GM12878 (cell line): Measurements from ENCODE around the gene P4HA2. TPM values are rescaled to one million over a fixed set of nuclear protein-coding genes. Genes with fewer than 3 reads are reported as not detected.

Experiments used
- ATAC-seq: fragments of 200-7000 bp; cut with Tn5 transposase; 3 replicates; pipeline ENCODE4 v1.9.1; 2020; ENCODE audit warnings: mild to moderate bottlenecking, moderate library complexity
- BruUV-seq: library from RNA; stranded (reverse); fragments of 400-500 nt; replicated peaks from 2 replicates; lab custom pipeline; 2021; lab: Mats Ljungman, UMichigan
- CTCF ChIA-PET: fragments of 300-600 bp; sonication (Branson Sonifier 250); formaldehyde crosslinking; extraction: SDS; loops from one replicate; lab custom pipeline; 2021; ENCODE audit warnings: inconsistent platforms; lab: Yijun Ruan, JAX
- POLR2A ChIA-PET: fragments of 350-600 bp; formaldehyde crosslinking; extraction: SDS; loops from one replicate; lab custom pipeline; 2021; ENCODE audit warnings: inconsistent platforms; lab: Charles Lee
- RAD21 ChIA-PET: fragments of 300-600 bp; sonication (Branson Sonifier 250); formaldehyde crosslinking; loops from one replicate; lab custom pipeline; 2023; ENCODE audit warnings: antibody characterized with exemption; ENCODE audit not compliant: unreplicated experiment; lab: Charles Lee
- SMC1A ChIA-PET: fragments of 300-600 bp; sonication (Branson Sonifier 250); formaldehyde crosslinking; loops from one replicate; lab custom pipeline; 2023; ENCODE audit not compliant: unreplicated experiment, uncharacterized antibody; lab: Charles Lee
- DNase-seq: peaks from one replicate; pipeline ENCODE4 v3.0.0-alpha.2; 2011; ENCODE audit warnings: low read depth, low spot score
- FAIRE-seq: peaks from 3 replicates; lab custom pipeline; 2011; peaks lifted over from hg19 to GRCh38; lab: Jason Lieb, UNC
- H2AFZ ChIP-seq: 2 replicates; pipeline ENCODE4 v1.6.0; 2011; ENCODE audit warnings: low read depth, low read length, control low read depth; ENCODE audit not compliant: control insufficient read depth
- H3K27ac ChIP-seq: 2 replicates; pipeline ENCODE4 v1.5.1; 2011; ENCODE audit warnings: control low read depth; ENCODE audit not compliant: control insufficient read depth, insufficient read depth
- H3K27me3 ChIP-seq, 2 experiments: replicated peaks in 1 of 2; 2 replicates each; pipeline versions ENCODE4 v1.6.0 to v1.6.1; 2011; ENCODE audit warnings: low read length in 1 of 2; ENCODE audit not compliant: control insufficient read depth in 2 of 2, insufficient read depth in 2 of 2
- H3K36me3 ChIP-seq, 2 experiments: 2 replicates each; pipeline ENCODE4 v1.5.1; 2011; ENCODE audit warnings: low read length in 1 of 2; ENCODE audit not compliant: control insufficient read depth in 2 of 2, insufficient read depth in 2 of 2
- H3K4me1 ChIP-seq: 2 replicates; pipeline ENCODE4 v1.6.1; 2011; ENCODE audit warnings: mild to moderate bottlenecking, low read length, moderate library complexity, mixed read lengths; ENCODE audit not compliant: control insufficient read depth, insufficient read depth
- H3K4me2 ChIP-seq: 2 replicates; pipeline ENCODE4 v1.6.0; 2011; ENCODE audit warnings: control low read depth; ENCODE audit not compliant: control insufficient read depth, insufficient read depth
- H3K4me3 ChIP-seq: fragments of 200-600 bp; sonication (generic); 2 replicates; pipeline ENCODE4 v1.5.1; 2016
- H3K79me2 ChIP-seq: 2 replicates; pipeline ENCODE4 v1.6.0; 2011; ENCODE audit warnings: low read length; ENCODE audit not compliant: control insufficient read depth, insufficient read depth
- H3K9ac ChIP-seq: 2 replicates; pipeline ENCODE4 v1.8.0; 2011; ENCODE audit warnings: low read length, control low read depth, mixed read lengths; ENCODE audit not compliant: control insufficient read depth, insufficient read depth
- H3K9me3 ChIP-seq: replicated peaks from 3 replicates; pipeline ENCODE4 v1.5.1; 2011; ENCODE audit warnings: mild to moderate bottlenecking, low read length; ENCODE audit not compliant: control insufficient read depth, insufficient read depth
- H4K20me1 ChIP-seq: 2 replicates; pipeline ENCODE4 v1.6.0; 2011; ENCODE audit not compliant: control insufficient read depth, insufficient read depth
- BMI1 ChIP-seq: fragments of 450-650 bp; IDR thresholded peaks from 2 replicates; pipeline ENCODE4 v1.6.1; 2016; ENCODE audit warnings: mild to moderate bottlenecking, moderate library complexity, borderline replicate concordance
- JUNB ChIP-seq: IDR thresholded peaks from 2 replicates; pipeline ENCODE4 v1.6.1; 2016; ENCODE audit warnings: antibody characterized with exemption, mild to moderate bottlenecking
- POLR2AphosphoS5 ChIP-seq: IDR thresholded peaks from 2 replicates; pipeline ENCODE4 v1.6.1; 2011; ENCODE audit warnings: mild to moderate bottlenecking, low read length, inconsistent platforms
- SIN3A ChIP-seq: IDR thresholded peaks from 2 replicates; pipeline ENCODE4 v1.6.1; 2012; ENCODE audit warnings: low read depth, low read length, improper control_type of control experiment
- TBL1XR1 ChIP-seq: IDR thresholded peaks from 2 replicates; pipeline ENCODE4 v1.6.1; 2012; ENCODE audit warnings: low read depth, low read length, improper control_type of control experiment
- TCF12 ChIP-seq: IDR thresholded peaks from 2 replicates; pipeline ENCODE4 v1.6.1; 2011; ENCODE audit warnings: low read depth, mild to moderate bottlenecking, low read length
- ZNF592 ChIP-seq: fragments of 450-650 bp; IDR thresholded peaks from 2 replicates; pipeline ENCODE4 v1.6.1; 2017; ENCODE audit warnings: mild to moderate bottlenecking, moderate library complexity
- ZZZ3 ChIP-seq: IDR thresholded peaks from 2 replicates; pipeline ENCODE4 v1.6.1; 2011; ENCODE audit warnings: low read depth; ENCODE audit not compliant: control insufficient read depth, insufficient read length
- WGBS: methylation state at CpG from one replicate; pipeline ENCODE4 v1.1.6; 2016; ENCODE audit warnings: low lambda C conversion rate; ENCODE audit not compliant: insufficient replicate concordance, insufficient coverage; ENCODE audit errors: missing lambda C conversion rate; 5-methylcytosine and 5-hydroxymethylcytosine counted together
- in situ Hi-C: fragments of 300-500 bp; cut with MboI; formaldehyde crosslinking; loops from 9 replicates; pipeline ENCODE4 v1.14.3; 2018; ENCODE audit warnings: mixed read lengths
- intact Hi-C: fragments of 100-400 bp; cut with micrococcal nuclease; formaldehyde crosslinking; loops from one replicate; pipeline ENCODE4 v1.14.2; 2022; ENCODE audit not compliant: unreplicated experiment
- polyA plus RNA-seq, 11 experiments: library from polyadenylated mRNA; depleted of rRNA in 4 of 11; unstranded in 6 of 11; stranded (reverse) in 5 of 11; fragments of >200 nt; fragmentation: Nextera tagmentation in 4 of 11; fragmentation: Illumina TruSeq in 1 of 11; extraction: Ambion mirVana in 4 of 11; extraction: Trizol in 1 of 11; gene quantifications; 1 replicate in 1 of 11; 2 replicates in 10 of 11; pipeline versions ENCODE4 v1.2.1 to v1.2.3, GENCODE V29; 2011 to 2016; ENCODE audit warnings: inconsistent platforms in 2 of 11, missing spikeins in 2 of 11, low read depth in 1 of 11
- total RNA-seq, 4 experiments: library from RNA; depleted of rRNA in 3 of 4; stranded (reverse); fragments of >200 nt in 3 of 4; fragmentation: Illumina TruSeq in 1 of 4; extraction: Trizol in 1 of 4; gene quantifications; 2 replicates each; pipeline versions ENCODE4 v1.2.1 to v1.2.3, GENCODE V29; 2013 to 2021
- TF ChIP-seq, protein P1 (sequence below): fragments of 450-650 bp; IDR thresholded peaks from 2 replicates; pipeline ENCODE4 v1.6.1; 2017; ENCODE audit warnings: antibody characterized with exemption, mild to moderate bottlenecking, moderate library complexity

The P4HA2 gene
- total and polyA plus RNA-seq, 10 of the 15 experiments (the other 5 are each of a cell fraction or from before 2014, with no cell fraction given): 4.7 to 10.9 (median 7.5) TPM

GRCh38 chr5:132256783-132257130, 29.1 kb upstream of the P4HA2 start:
- no TSS peak for BruUV-seq
- ATAC-seq (no peak), FAIRE-seq (no peak), DNase-seq (no peak)
- no peak overlapping the region for H3K27ac ChIP-seq
- no peak overlapping the region for H3K4me2 ChIP-seq
- peaks cover 2 to 7% of the 10 kb centered on the region in 2 experiments for H3K27me3 ChIP-seq
- H3K4me1 ChIP-seq: peaks cover 6% of the 10 kb centered on the region; the same call in 1 of the 2 replicates
- H3K4me3 ChIP-seq: no peak overlapping the region
- no peaks in the 10 kb centered on the region for H3K9me3 ChIP-seq
- H4K20me1 ChIP-seq: no peaks in the 10 kb centered on the region
- H3K79me2 ChIP-seq: no peaks in the 10 kb centered on the region
- POLR2A ChIA-PET: no interaction called here
- in situ Hi-C loops: no loop called here
- CTCF ChIA-PET: interaction anchor here (0.5 to 3.3 kb wide), 3 partner anchors 17 to 30 kb away, joined by 3 to 19 read pairs (median 3); no protein-coding TSS in a partner anchor
- RAD21 ChIA-PET: no interaction called here
- SMC1A ChIA-PET: interaction anchor here (2.7 kb wide), 1 partner anchor 18 kb away, joined by 10 read pairs; no protein-coding TSS in a partner anchor
- WGBS: 45% methylated on average over 6 of the region's 6 CpGs
- TF ChIP-seq POLR2AphosphoS5: no peak
- no peak for TF ChIP-seq SIN3A
- TF ChIP-seq ZZZ3: no peak
- H2AFZ ChIP-seq: no peak overlapping the region
- H3K36me3 ChIP-seq: no peaks in the 10 kb centered on the region
- intact Hi-C loops: no loop called here
- H3K9ac ChIP-seq: no peak overlapping the region

GRCh38 chr5:132256086-132256782, 28.6 kb upstream of the P4HA2 start:
- Histone ChIP-seq H3K79me2 (no peaks in the 10 kb centered on the region), H2AFZ (no peak overlapping the region), H3K9me3 (no peaks in the 10 kb centered on the region), H3K4me2 (no peak overlapping the region), H3K27me3 (peaks cover 2 to 7% of the 10 kb centered on the region in 2 experiments), H4K20me1 (no peaks in the 10 kb centered on the region), H3K4me1 (peaks cover 6% of the 10 kb centered on the region; the same call in 1 of the 2 replicates), H3K4me3 (no peak overlapping the region), H3K9ac (no peak overlapping the region), H3K36me3 (no peaks in the 10 kb centered on the region), H3K27ac (no peak overlapping the region)
- intact Hi-C loops: no loop called here
- no peak for DNase-seq
- no peak for ATAC-seq
- BruUV-seq: no TSS peak
- ChIA-PET RAD21 (interaction anchor here (1.1 kb wide), 1 partner anchor 77 kb away, joined by 3 read pairs; no protein-coding TSS in a partner anchor), POLR2A (no interaction called here), SMC1A (interaction anchor here (1.0 to 2.7 kb wide), 2 partner anchors 12 to 18 kb away, joined by 3 to 10 read pairs; no protein-coding TSS in a partner anchor), CTCF (interaction anchor here (0.5 to 3.3 kb wide), 5 partner anchors 16 to 76 kb away, joined by 3 to 19 read pairs (median 3); no protein-coding TSS in a partner anchor)
- 96% methylated on average over 4 of the region's 4 CpGs for WGBS
- in situ Hi-C loops: no loop called here
- FAIRE-seq: no peak
- no peak for TF ChIP-seq TBL1XR1
- no peak for TF ChIP-seq ZNF592
- TF ChIP-seq TCF12: no peak
- no peak for TF ChIP-seq BMI1
- no peak for TF ChIP-seq JUNB
- TF ChIP-seq, protein P1, sequence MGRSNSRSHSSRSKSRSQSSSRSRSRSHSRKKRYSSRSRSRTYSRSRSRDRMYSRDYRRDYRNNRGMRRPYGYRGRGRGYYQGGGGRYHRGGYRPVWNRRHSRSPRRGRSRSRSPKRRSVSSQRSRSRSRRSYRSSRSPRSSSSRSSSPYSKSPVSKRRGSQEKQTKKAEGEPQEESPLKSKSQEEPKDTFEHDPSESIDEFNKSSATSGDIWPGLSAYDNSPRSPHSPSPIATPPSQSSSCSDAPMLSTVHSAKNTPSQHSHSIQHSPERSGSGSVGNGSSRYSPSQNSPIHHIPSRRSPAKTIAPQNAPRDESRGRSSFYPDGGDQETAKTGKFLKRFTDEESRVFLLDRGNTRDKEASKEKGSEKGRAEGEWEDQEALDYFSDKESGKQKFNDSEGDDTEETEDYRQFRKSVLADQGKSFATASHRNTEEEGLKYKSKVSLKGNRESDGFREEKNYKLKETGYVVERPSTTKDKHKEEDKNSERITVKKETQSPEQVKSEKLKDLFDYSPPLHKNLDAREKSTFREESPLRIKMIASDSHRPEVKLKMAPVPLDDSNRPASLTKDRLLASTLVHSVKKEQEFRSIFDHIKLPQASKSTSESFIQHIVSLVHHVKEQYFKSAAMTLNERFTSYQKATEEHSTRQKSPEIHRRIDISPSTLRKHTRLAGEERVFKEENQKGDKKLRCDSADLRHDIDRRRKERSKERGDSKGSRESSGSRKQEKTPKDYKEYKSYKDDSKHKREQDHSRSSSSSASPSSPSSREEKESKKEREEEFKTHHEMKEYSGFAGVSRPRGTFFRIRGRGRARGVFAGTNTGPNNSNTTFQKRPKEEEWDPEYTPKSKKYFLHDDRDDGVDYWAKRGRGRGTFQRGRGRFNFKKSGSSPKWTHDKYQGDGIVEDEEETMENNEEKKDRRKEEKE: no peak
